ENCODE results near the gene HDLBP. TPM values are rescaled to one million over a fixed set of nuclear protein-coding genes. Genes with fewer than 3 reads are reported as not detected.

The HDLBP gene
- total RNA-seq, 4 donors from 2014 or later: 239 to 310 (median 273) TPM

- Histone ChIP-seq H3K27me3 (no peaks in the 10 kb centered on the region), H3K4me1 (peaks cover 0 to 20% (median 6%) of the 10 kb centered on the region in 3 donors), H3K4me3 (no peak overlapping the region), H3K27ac (no peak overlapping the region), H3K36me3 (peaks cover 24 to 76% (median 32%) of the 10 kb centered on the region in 3 donors), H3K9me3 (no peaks in the 10 kb centered on the region)
- intact Hi-C loops (cut with DNase I): no loop called here
- no peak for DNase-seq
- 77 to 82% methylated on average over 3 of the region's 3 CpGs for WGBS, 2 donors
- TF ChIP-seq CTCF (IDR thresholded peaks at IDR 0.05): no peak
- TF ChIP-seq POLR2A (IDR thresholded peaks at IDR 0.05): no peak
These were observed 36.8 kb upstream of the HDLBP start for GRCh38 chr2:241352227-241352626.

GRCh38 chr2:241351640-241352031, 36.2 kb upstream of the HDLBP start:
- no peak for DNase-seq
- H3K27ac ChIP-seq: no peak overlapping the region
- peaks cover 24 to 82% (median 38%) of the 10 kb centered on the region in 3 donors for H3K36me3 ChIP-seq
- no peaks in the 10 kb centered on the region for H3K9me3 ChIP-seq
- intact Hi-C loops (cut with DNase I): no loop called here
- H3K4me3 ChIP-seq: no peak overlapping the region
- no peak for TF ChIP-seq CTCF (IDR thresholded peaks at IDR 0.05)
- TF ChIP-seq POLR2A (IDR thresholded peaks at IDR 0.05): no peak
- no peaks in the 10 kb centered on the region for H3K27me3 ChIP-seq
- 67 to 75% methylated on average over 3 of the region's 3 CpGs for WGBS, 2 donors
- peaks cover 0 to 14% (median 3%) of the 10 kb centered on the region in 3 donors for H3K4me1 ChIP-seq

- WGBS, 2 donors: 75 to 76% methylated on average over 9 of the region's 9 CpGs
- intact Hi-C loops (cut with DNase I): no loop called here
- Histone ChIP-seq H3K27me3 (no peaks in the 10 kb centered on the region), H3K4me3 (no peak overlapping the region), H3K9me3 (no peaks in the 10 kb centered on the region), H3K27ac (no peak overlapping the region), H3K36me3 (peaks cover 24 to 88% (median 43%) of the 10 kb centered on the region in 3 donors), H3K4me1 (peaks cover 0 to 12% (median 3%) of the 10 kb centered on the region in 3 donors)
- TF ChIP-seq CTCF (IDR thresholded peaks at IDR 0.05) (no peak), POLR2A (IDR thresholded peaks at IDR 0.05) (no peak)
- DNase-seq: no peak
These were observed 35.6 kb upstream of the HDLBP start for GRCh38 chr2:241350878-241351639.

- Histone ChIP-seq H3K36me3 (peaks cover 24 to 93% (median 47%) of the 10 kb centered on the region in 3 donors), H3K4me3 (no peak overlapping the region), H3K4me1 (peaks cover 0 to 12% (median 3%) of the 10 kb centered on the region in 3 donors), H3K27ac (no peak overlapping the region), H3K27me3 (no peaks in the 10 kb centered on the region), H3K9me3 (no peaks in the 10 kb centered on the region)
- no peak for DNase-seq
- intact Hi-C loops (cut with DNase I): no loop called here
- TF ChIP-seq POLR2A (IDR thresholded peaks at IDR 0.05) (no peak), CTCF (IDR thresholded peaks at IDR 0.05) (no peak)
- WGBS, 2 donors: 77 to 87% methylated on average over 2 of the region's 2 CpGs
These were observed 35.0 kb upstream of the HDLBP start for GRCh38 chr2:241350530-241350877.

GRCh38 chr2:241349941-241350340, 34.5 kb upstream of the HDLBP start:
- 89 to 92% methylated on average over 8 of the region's 8 CpGs for WGBS, 2 donors
- Histone ChIP-seq H3K36me3 (peaks cover 24 to 99% (median 53%) of the 10 kb centered on the region in 3 donors), H3K27me3 (no peaks in the 10 kb centered on the region), H3K9me3 (no peaks in the 10 kb centered on the region), H3K4me1 (peaks cover 0 to 8% (median 0%) of the 10 kb centered on the region in 3 donors), H3K4me3 (no peak overlapping the region), H3K27ac (no peak overlapping the region)
- TF ChIP-seq CTCF (IDR thresholded peaks at IDR 0.05) (no peak), POLR2A (IDR thresholded peaks at IDR 0.05) (no peak)
- no peak for DNase-seq
- intact Hi-C loops (cut with DNase I): no loop called here
